Coronary artery (tissue), 2 donors: ENCODE measurements around the gene TRIM69.
"Not testable (repeated sequence)": the region's sequence is repeated elsewhere in the genome, so short reads cannot be mapped to it uniquely, and the experiment has no call there.

ENCODE experiments used
- DNase-seq: peaks from one replicate; pipeline ENCODE4 v3.0.0-alpha.2; 2017; ENCODE audit warnings: low spot score
- H3K27ac ChIP-seq, 2 donors: fragments of 200-600 bp; sonication (generic); one replicate each; pipeline ENCODE4 v1.5.1; 2016 to 2019
- H3K4me3 ChIP-seq: fragments of 200-600 bp; sonication (generic); 2 replicates; pipeline ENCODE4 v1.5.1; 2016; ENCODE audit warnings: mild to moderate bottlenecking, moderate library complexity
- TF ChIP-seq, protein P1 (sequence below): fragments of 200-600 bp; sonication (generic); IDR thresholded peaks from one replicate; pipeline ENCODE4 v1.5.1; 2019; ENCODE audit warnings: antibody characterized with exemption

Gene TRIM69

DNA sequence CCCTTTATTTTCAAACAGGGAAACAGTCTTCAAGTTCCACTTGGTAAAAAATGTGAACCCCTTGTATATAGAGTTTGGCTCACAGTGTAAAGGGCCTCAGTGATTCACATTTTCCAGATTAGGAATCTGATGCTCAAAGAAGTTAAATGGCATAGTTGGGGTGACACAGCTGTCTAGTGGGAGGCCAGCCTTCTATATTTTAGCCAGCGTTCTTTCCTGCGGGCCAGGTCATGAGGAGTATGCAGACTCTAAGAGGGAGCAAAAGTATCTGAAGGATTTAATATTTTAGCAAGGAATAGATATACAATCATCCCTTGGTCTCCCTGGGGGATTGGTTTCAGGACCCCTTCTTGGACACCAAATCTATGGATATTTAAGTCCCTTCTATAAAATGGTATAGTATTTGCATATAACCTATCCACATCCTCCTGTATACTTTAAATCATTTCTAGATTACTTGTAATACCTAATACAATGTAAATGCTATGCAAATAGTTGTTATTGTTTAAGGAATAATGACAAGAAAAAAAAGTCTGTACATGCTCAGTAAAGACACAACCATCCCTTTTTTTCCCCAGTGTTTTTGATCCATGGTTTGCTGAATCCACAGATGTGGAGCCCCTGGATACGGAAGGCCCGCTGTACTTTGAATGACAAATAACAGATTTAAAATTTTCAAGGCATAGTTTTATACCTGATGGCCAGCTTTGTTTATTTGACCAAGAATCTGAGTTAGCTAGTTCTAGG lies 18.0 kb upstream of the TRIM69 start:
- TF ChIP-seq, protein P1, sequence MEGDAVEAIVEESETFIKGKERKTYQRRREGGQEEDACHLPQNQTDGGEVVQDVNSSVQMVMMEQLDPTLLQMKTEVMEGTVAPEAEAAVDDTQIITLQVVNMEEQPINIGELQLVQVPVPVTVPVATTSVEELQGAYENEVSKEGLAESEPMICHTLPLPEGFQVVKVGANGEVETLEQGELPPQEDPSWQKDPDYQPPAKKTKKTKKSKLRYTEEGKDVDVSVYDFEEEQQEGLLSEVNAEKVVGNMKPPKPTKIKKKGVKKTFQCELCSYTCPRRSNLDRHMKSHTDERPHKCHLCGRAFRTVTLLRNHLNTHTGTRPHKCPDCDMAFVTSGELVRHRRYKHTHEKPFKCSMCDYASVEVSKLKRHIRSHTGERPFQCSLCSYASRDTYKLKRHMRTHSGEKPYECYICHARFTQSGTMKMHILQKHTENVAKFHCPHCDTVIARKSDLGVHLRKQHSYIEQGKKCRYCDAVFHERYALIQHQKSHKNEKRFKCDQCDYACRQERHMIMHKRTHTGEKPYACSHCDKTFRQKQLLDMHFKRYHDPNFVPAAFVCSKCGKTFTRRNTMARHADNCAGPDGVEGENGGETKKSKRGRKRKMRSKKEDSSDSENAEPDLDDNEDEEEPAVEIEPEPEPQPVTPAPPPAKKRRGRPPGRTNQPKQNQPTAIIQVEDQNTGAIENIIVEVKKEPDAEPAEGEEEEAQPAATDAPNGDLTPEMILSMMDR, result no peak
- no peak overlapping the region for H3K27ac ChIP-seq
- DNase-seq, result no peak
- H3K4me3 ChIP-seq, result no peak overlapping the region

DNA sequence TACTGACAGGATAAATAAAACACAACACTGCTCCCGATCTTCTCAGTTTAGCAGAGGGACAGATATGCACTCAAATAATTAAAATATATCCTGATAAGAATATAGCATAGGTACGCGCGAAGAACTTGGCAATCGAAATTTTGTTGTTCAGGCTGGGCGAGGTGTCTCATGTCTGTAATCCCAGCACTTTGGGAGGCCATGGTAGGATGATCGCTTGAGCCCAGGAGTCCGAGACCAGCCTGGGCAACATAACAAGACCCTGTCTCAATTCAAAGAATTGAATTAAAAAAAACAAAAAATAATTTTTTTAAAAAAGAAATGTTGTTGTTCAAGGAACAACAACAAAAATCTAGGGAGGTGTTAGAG lies 17.4 kb upstream of the TRIM69 start:
- no peak for DNase-seq
- TF ChIP-seq, protein P1, result no peak
- H3K4me3 ChIP-seq, result no peak overlapping the region
- no peak overlapping the region for H3K27ac ChIP-seq

DNA sequence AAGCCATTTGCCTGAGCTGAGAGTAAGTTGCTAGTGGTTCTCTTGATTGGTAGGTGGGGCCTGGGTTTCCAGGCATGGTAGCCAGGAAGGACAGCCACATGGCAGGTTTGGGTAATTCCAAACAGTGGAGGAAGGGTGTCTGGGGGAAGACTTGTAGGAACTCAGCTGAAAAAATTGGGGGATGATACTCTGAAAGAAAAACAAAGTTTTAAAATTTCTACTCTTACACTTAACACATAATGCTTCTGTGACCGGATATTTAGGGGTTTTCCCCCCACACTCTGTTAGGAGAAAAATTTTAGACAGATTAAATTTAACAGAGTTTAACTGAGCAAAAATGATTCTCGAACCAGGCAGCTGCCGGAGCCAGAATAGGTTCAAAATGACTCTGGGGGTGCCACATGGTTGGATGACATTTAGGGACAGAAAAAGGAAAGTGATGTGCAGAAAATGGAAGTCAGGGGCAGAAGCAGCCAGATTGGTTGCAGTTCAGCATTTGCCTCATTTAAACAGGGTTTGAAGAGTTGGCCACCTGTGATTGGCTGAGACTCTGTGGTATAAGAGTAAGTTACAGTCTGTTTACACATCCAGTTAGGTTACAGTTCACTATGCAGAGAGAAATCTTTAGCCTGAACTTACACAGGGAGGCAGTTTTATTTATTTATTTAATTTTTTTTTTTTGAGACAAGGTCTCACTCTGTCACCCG lies 16.9 kb upstream of the TRIM69 start:
- Histone ChIP-seq H3K4me3 (no peak overlapping the region), H3K27ac (no peak overlapping the region)
- DNase-seq, result no peak
- TF ChIP-seq, protein P1, result no peak

DNA sequence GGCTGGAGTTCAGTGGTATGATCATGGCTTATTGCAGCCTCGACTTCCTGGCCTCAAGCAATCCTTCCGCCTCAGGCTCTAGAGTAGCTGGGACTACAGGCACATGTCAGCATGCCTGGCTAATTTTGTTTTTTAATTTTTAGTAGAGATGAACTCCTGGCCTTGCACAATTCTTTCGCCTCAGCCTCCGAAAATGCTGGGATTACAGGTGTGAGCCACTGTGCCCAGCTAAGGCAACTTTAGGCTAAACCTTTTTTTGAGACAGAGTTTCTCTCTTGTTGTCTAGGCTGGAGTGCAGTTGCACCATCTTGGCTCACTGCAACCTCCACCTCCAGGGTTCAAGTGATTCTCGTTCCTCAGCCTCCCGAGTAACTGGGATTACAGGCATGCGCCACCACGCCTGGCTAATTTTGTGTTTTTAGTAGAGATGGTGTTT lies 16.3 kb upstream of the TRIM69 start:
- DNase-seq, result not testable (repeated sequence)

DNA sequence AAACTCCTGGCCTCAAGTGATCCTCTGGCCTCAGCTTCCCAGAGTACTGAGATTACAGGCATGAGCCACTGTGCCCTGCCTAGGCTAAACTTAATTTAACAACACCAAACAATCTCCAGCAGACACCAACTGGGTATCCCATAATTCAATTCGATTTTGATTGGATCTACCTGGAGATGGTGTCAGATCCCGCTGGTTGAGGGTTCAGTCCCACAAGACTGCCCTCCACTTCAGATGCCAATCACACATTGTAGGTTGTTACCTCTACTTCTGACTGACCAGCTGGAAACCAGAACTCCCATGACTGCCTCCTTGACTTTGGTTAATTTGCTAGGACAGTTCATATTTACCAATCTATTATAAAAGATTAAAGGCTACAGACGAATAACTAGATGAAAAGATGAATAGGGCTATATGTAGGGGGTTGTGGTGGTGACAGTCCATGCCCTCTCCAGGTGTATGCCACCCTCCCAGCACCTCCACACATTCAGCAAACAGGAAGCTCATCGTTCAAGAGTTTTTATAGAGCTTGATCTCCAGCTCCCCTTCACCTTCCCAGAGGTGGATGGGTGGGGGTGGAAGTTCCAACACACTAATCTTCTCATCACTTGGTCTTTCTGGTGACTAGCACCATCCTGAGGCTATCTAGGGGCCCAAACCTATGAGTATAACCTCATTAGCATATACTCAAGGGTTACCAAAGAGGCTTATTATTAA lies 15.7 kb upstream of the TRIM69 start:
- H3K4me3 ChIP-seq, result no peak overlapping the region
- no peak for DNase-seq
- no peak overlapping the region for H3K27ac ChIP-seq
- TF ChIP-seq, protein P1, result no peak

More for the DNA sequence above, 16.3 kb upstream of the TRIM69 start:
- H3K27ac ChIP-seq, H3K4me3 ChIP-seq: not testable (repeated sequence)

DNA sequence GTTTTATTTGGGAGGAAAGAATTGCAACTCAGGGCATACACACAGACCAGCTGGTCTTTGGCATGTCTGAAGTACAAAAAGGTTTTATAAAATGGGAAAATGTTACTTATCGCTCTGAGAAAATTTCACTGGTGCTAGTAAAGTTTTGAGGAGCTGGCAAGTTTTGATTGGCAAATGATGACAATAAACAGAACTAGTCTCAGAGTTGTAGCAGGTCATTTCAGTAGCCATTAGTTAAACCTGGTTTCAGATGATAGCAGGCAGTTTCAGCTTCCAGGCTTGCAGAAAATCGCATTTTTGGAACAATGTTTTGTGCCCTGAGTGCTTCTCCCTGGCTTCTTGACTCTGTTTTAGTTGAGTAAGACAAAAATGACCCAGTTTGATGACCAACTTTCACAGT lies 14.3 kb upstream of the TRIM69 start:
- DNase-seq, result no peak
- no peak overlapping the region for H3K27ac ChIP-seq
- TF ChIP-seq, protein P1, result no peak
- no peak overlapping the region for H3K4me3 ChIP-seq

GRCh38 chr15:44726136-44726535 lies 10.2 kb upstream of the TRIM69 start:
- peak overlapping the region; percentile 29 for H3K4me3 ChIP-seq
- TF ChIP-seq, protein P1, result no peak
- DNase-seq, result no peak
- peak overlapping the region; percentile 92 to 97 for H3K27ac ChIP-seq
